CD4-positive, alpha-beta T cell treated with Interleukin-17A for 1 hour (primary cell): ENCODE measurements around the gene FHOD1.

Experiments
- DNase-seq: peaks from one replicate; pipeline ENCODE4 v3.0.0-alpha.2; 2020

Gene FHOD1

GRCh38 chr16:67188798-67189197 is 58.5 kb downstream of the FHOD1 start:
- no peak for DNase-seq

- no peak for DNase-seq
Measured at GRCh38 chr16:67188323-67188722, 59.0 kb downstream of the FHOD1 start.

- DNase-seq: no peak
Measured at GRCh38 chr16:67187175-67187890, 59.9 kb downstream of the FHOD1 start.

DNA sequence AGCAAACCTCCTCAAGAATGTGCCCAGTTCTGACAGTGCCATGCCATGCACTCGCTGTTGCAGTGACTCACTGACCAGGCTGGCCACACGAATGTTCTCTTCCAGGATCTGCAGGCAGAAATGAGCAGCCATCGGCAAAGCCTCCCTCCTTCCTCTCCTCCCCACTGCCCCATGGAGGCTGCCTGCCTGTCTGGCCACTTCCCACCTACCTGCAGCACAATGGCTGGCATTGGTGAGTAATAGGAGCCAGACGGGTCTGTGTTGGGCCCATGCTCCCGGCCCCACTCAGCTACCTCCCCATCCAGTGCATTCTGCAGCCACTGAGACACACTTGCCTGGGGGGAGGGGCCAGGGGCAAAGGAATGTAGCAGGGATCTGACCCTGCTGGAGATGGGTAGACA is 60.7 kb downstream of the FHOD1 start:
- no peak for DNase-seq

- no peak for DNase-seq
Measured at GRCh38 chr16:67185651-67186134, 61.6 kb downstream of the FHOD1 start.

GRCh38 chr16:67184995-67185650 is 62.2 kb downstream of the FHOD1 start:
- DNase-seq: peak; percentile 85

DNA sequence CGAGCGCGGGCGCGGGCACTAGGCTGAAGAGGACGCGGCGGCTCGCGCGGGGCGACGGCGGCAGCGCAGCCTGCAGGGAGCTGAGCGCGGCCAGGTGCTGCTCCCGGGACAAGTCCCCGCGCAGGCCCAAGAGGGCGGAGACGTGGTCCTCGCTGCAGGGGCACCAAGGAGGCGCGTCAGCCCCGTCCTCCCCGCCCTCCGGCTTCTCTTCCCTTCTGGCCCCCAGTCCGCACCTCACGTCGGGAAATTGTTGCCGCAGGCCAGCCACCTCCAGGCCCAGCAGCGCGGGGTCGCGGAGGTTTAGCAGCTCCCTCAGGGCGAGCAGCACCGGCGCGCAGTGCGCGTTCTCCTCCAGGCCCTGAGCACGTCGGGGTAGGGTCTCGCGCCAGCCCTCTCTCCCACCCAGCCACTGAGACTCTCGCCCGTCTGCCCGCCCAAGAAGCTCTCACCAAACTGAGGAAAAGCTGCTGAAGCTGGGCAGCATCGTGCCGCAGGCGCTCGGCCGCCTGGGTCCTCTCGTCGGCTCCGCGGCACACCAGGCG is 62.8 kb downstream of the FHOD1 start:
- no peak for DNase-seq

GRCh38 chr16:67183627-67184452 is 63.4 kb downstream of the FHOD1 start, which contains the start of gene MATCAP1:
MATCAP1 (minus strand) TSS chr16:67183963; CDS start chr16:67180610, 3,353 bp downstream.
- DNase-seq: peak; percentile 98

- DNase-seq: no peak
Measured at GRCh38 chr16:67183284-67183626, 64.0 kb downstream of the FHOD1 start.

DNA sequence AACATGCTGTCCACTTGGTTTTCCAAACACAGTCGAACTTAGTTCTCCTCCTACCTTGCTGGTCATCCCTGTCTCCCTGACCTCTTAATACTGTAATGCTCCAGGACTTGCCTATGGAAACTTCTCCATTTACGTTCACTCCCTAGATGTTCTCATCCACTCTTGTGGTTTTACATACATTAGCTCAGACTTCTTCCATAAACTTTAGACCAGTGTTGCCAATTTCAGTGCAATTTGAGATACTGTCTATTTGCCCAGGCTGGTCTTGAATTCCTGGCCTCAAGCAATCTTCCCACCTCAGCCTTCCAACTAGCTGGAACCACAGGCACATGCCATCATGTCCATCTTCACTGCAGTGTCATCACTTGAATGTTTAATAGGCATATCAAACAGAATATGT is 65.0 kb downstream of the FHOD1 start:
- DNase-seq: no peak

DNA sequence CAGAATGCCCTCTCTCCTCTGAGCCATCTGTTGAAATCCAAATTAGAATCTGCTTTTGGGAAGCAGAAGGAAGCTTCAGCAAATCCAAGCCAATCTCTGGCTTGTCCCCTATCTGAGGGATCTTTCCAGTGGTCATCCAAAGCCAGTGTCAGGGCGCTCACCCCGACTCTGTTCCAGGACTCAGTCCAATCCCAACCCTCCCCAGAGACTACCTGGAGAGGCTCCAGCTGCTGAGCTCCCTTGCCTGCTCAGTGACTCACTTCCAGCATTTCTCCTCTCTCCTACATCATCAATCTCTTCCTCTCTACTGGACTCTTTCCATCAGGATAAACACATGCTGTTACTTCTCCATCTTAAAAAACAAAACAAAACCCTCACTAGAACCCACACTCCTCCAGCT is 65.9 kb downstream of the FHOD1 start:
- no peak for DNase-seq

GRCh38 chr16:67180166-67180565 is 67.1 kb downstream of the FHOD1 start:
- no peak for DNase-seq

GRCh38 chr16:67179421-67180080 is 67.7 kb downstream of the FHOD1 start:
- DNase-seq: no peak
